Measurements from ENCODE around the gene GOLT1A. TPM values are rescaled to one million over a fixed set of nuclear protein-coding genes. Genes with fewer than 3 reads are reported as not detected.

The GOLT1A gene
- total and polyA plus RNA-seq, 7 experiments from 2014 or later = 1.3 TPM; not detected in 5

- ChIA-PET POLR2A (no interaction called here), CTCF (interaction anchor here (1.3 kb wide), 1 partner anchor 20 kb away, joined by 3 read pairs; no protein-coding TSS in a partner anchor)
- no peak overlapping the region for H3K4me3 Mint-ChIP-seq
- no peak for ATAC-seq
- H3K4me1 ChIP-seq (ENCODE audit: control insufficient read depth in 2 of 2, insufficient read depth in 2 of 2, low read length in 2 of 2) = no peaks in the 10 kb centered on the region
- no peak overlapping the region for H3K4me3 ChIP-seq (ENCODE audit: low read length)
- DNase-seq = no peak
- H3K27me3 Mint-ChIP-seq = no peaks in the 10 kb centered on the region
- H3K27ac Mint-ChIP-seq = no peak overlapping the region
- H3K27me3 ChIP-seq (ENCODE audit: control insufficient read depth in 2 of 2, insufficient read depth in 2 of 2, low read length in 2 of 2) = no peaks in the 10 kb centered on the region
- H3K9me3 Mint-ChIP-seq = no peaks in the 10 kb centered on the region
- no peaks in the 10 kb centered on the region for H3K9me3 ChIP-seq (ENCODE audit: control insufficient read depth in 2 of 3, low read length in 3 of 3)
- H3K4me1 Mint-ChIP-seq = peaks cover 0 to 2% (median 0%) of the 10 kb centered on the region in 7 donors
- no peaks in the 10 kb centered on the region for H3K36me3 Mint-ChIP-seq
- intact Hi-C loops (cut with micrococcal nuclease) = no loop called here
- H3K27ac ChIP-seq (ENCODE audit: low read depth, low read length) = no peak overlapping the region
- no peaks in the 10 kb centered on the region for H3K36me3 ChIP-seq (ENCODE audit: control insufficient read depth in 2 of 3, insufficient read depth in 3 of 3, low read length in 3 of 3)
These were observed 13.6 kb upstream of the GOLT1A start for GRCh38 chr1:204227351-204227750.

GRCh38 chr1:204225841-204226735 is 12.3 kb upstream of the GOLT1A start:
- Mint-ChIP-seq H3K27me3 (peaks cover 0 to 4% (median 0%) of the 10 kb centered on the region in 5 donors), H3K4me3 (no peak overlapping the region), H3K27ac (no peak overlapping the region), H3K9me3 (no peaks in the 10 kb centered on the region), H3K4me1 (peaks cover 0 to 2% (median 0%) of the 10 kb centered on the region in 7 donors), H3K36me3 (no peaks in the 10 kb centered on the region)
- no peak for ATAC-seq
- Histone ChIP-seq H3K9me3 (ENCODE audit: control insufficient read depth in 2 of 3, low read length in 3 of 3) (no peaks in the 10 kb centered on the region), H3K27ac (ENCODE audit: low read depth, low read length) (no peak overlapping the region), H3K27me3 (ENCODE audit: control insufficient read depth in 2 of 2, insufficient read depth in 2 of 2, low read length in 2 of 2) (no peaks in the 10 kb centered on the region), H3K4me3 (ENCODE audit: low read length) (no peak overlapping the region), H3K36me3 (ENCODE audit: control insufficient read depth in 2 of 3, insufficient read depth in 3 of 3, low read length in 3 of 3) (no peaks in the 10 kb centered on the region), H3K4me1 (ENCODE audit: control insufficient read depth in 2 of 2, insufficient read depth in 2 of 2, low read length in 2 of 2) (no peaks in the 10 kb centered on the region)
- POLR2A ChIA-PET = no interaction called here
- no peak for DNase-seq
- intact Hi-C loops (cut with micrococcal nuclease) = no loop called here
- CTCF ChIA-PET = no interaction called here

- no peaks in the 10 kb centered on the region for H3K36me3 Mint-ChIP-seq
- H3K4me1 Mint-ChIP-seq = peaks cover 0 to 2% (median 0%) of the 10 kb centered on the region in 7 donors
- H3K9me3 Mint-ChIP-seq = no peaks in the 10 kb centered on the region
- intact Hi-C loops (cut with micrococcal nuclease) = no loop called here
- no peak overlapping the region for H3K4me3 Mint-ChIP-seq
- Histone ChIP-seq H3K36me3 (ENCODE audit: control insufficient read depth in 2 of 3, insufficient read depth in 3 of 3, low read length in 3 of 3) (no peaks in the 10 kb centered on the region), H3K4me3 (ENCODE audit: low read length) (no peak overlapping the region), H3K9me3 (ENCODE audit: control insufficient read depth in 2 of 3, low read length in 3 of 3) (no peaks in the 10 kb centered on the region), H3K27me3 (ENCODE audit: control insufficient read depth in 2 of 2, insufficient read depth in 2 of 2, low read length in 2 of 2) (no peaks in the 10 kb centered on the region), H3K4me1 (ENCODE audit: control insufficient read depth in 2 of 2, insufficient read depth in 2 of 2, low read length in 2 of 2) (no peaks in the 10 kb centered on the region), H3K27ac (ENCODE audit: low read depth, low read length) (no peak overlapping the region)
- DNase-seq (no peak), ATAC-seq (no peak)
- ChIA-PET POLR2A (no interaction called here), CTCF (no interaction called here)
- no peak overlapping the region for H3K27ac Mint-ChIP-seq
- H3K27me3 Mint-ChIP-seq = peaks cover 0 to 4% (median 0%) of the 10 kb centered on the region in 5 donors
These were observed 10.9 kb upstream of the GOLT1A start for GRCh38 chr1:204224655-204225054.

GRCh38 chr1:204223129-204223860 is 9.5 kb upstream of the GOLT1A start:
- Mint-ChIP-seq H3K36me3 (no peaks in the 10 kb centered on the region), H3K27ac (no peak overlapping the region), H3K4me1 (peaks cover 0 to 4% (median 0%) of the 10 kb centered on the region in 7 donors), H3K9me3 (no peaks in the 10 kb centered on the region), H3K4me3 (no peak overlapping the region), H3K27me3 (peaks cover 0 to 4% (median 0%) of the 10 kb centered on the region in 5 donors)
- Histone ChIP-seq H3K4me1 (ENCODE audit: control insufficient read depth in 2 of 2, insufficient read depth in 2 of 2, low read length in 2 of 2) (no peaks in the 10 kb centered on the region), H3K4me3 (ENCODE audit: low read length) (no peak overlapping the region), H3K9me3 (ENCODE audit: control insufficient read depth in 2 of 3, low read length in 3 of 3) (no peaks in the 10 kb centered on the region), H3K36me3 (ENCODE audit: control insufficient read depth in 2 of 3, insufficient read depth in 3 of 3, low read length in 3 of 3) (no peaks in the 10 kb centered on the region), H3K27me3 (ENCODE audit: control insufficient read depth in 2 of 2, insufficient read depth in 2 of 2, low read length in 2 of 2) (no peaks in the 10 kb centered on the region), H3K27ac (ENCODE audit: low read depth, low read length) (no peak overlapping the region)
- intact Hi-C loops (cut with micrococcal nuclease) = no loop called here
- DNase-seq = no peak
- ATAC-seq = no peak
- ChIA-PET CTCF (no interaction called here), POLR2A (no interaction called here)

- no peaks in the 10 kb centered on the region for H3K9me3 Mint-ChIP-seq
- peaks cover 0 to 4% (median 0%) of the 10 kb centered on the region in 5 donors for H3K27me3 Mint-ChIP-seq
- ChIA-PET POLR2A (no interaction called here), CTCF (no interaction called here)
- no peaks in the 10 kb centered on the region for H3K36me3 Mint-ChIP-seq
- Histone ChIP-seq H3K4me3 (ENCODE audit: low read length) (no peak overlapping the region), H3K27ac (ENCODE audit: low read depth, low read length) (no peak overlapping the region), H3K4me1 (ENCODE audit: control insufficient read depth in 2 of 2, insufficient read depth in 2 of 2, low read length in 2 of 2) (no peaks in the 10 kb centered on the region), H3K36me3 (ENCODE audit: control insufficient read depth in 2 of 3, insufficient read depth in 3 of 3, low read length in 3 of 3) (no peaks in the 10 kb centered on the region), H3K9me3 (ENCODE audit: control insufficient read depth in 2 of 3, low read length in 3 of 3) (no peaks in the 10 kb centered on the region), H3K27me3 (ENCODE audit: control insufficient read depth in 2 of 2, insufficient read depth in 2 of 2, low read length in 2 of 2) (no peaks in the 10 kb centered on the region)
- DNase-seq = no peak
- intact Hi-C loops (cut with micrococcal nuclease) = no loop called here
- no peak overlapping the region for H3K4me3 Mint-ChIP-seq
- H3K27ac Mint-ChIP-seq = no peak overlapping the region
- no peak for ATAC-seq
- peaks cover 0 to 4% (median 0%) of the 10 kb centered on the region in 7 donors for H3K4me1 Mint-ChIP-seq
These were observed 8.9 kb upstream of the GOLT1A start for GRCh38 chr1:204222764-204223055.

- POLR2A ChIA-PET = no interaction called here
- H3K9me3 Mint-ChIP-seq = no peaks in the 10 kb centered on the region
- ATAC-seq = no peak
These were observed 8.4 kb upstream of the GOLT1A start for GRCh38 chr1:204222006-204222763.

More at GRCh38 chr1:204222006-204222763, 8.4 kb upstream of the GOLT1A start:
- H3K4me3 ChIP-seq (ENCODE audit: low read length) = no peak overlapping the region
- no peaks in the 10 kb centered on the region for H3K9me3 ChIP-seq (ENCODE audit: control insufficient read depth in 2 of 3, low read length in 3 of 3)
- H3K4me1 Mint-ChIP-seq = peaks cover 0 to 4% (median 0%) of the 10 kb centered on the region in 7 donors
- DNase-seq = no peak
- no peaks in the 10 kb centered on the region for H3K4me1 ChIP-seq (ENCODE audit: control insufficient read depth in 2 of 2, insufficient read depth in 2 of 2, low read length in 2 of 2)
- no peak overlapping the region for H3K27ac ChIP-seq (ENCODE audit: low read depth, low read length)
- no peak overlapping the region for H3K4me3 Mint-ChIP-seq
- no peak overlapping the region for H3K27ac Mint-ChIP-seq
- no peaks in the 10 kb centered on the region for H3K27me3 ChIP-seq (ENCODE audit: control insufficient read depth in 2 of 2, insufficient read depth in 2 of 2, low read length in 2 of 2)
- peaks cover 0 to 4% (median 0%) of the 10 kb centered on the region in 5 donors for H3K27me3 Mint-ChIP-seq
- CTCF ChIA-PET = no interaction called here
- intact Hi-C loops (cut with micrococcal nuclease) = no loop called here
- H3K36me3 ChIP-seq (ENCODE audit: control insufficient read depth in 2 of 3, insufficient read depth in 3 of 3, low read length in 3 of 3) = no peaks in the 10 kb centered on the region
- H3K36me3 Mint-ChIP-seq = no peaks in the 10 kb centered on the region

Measured in naive thymus-derived CD4-positive, alpha-beta T cell (primary cell).